HG03060 (cell line): ENCODE data around the gene SEMA7A.
"Not testable (repeated sequence)": the region's sequence is repeated elsewhere in the genome, so short reads cannot be mapped to it uniquely, and the experiment has no call there.

Source experiments
- ATAC-seq: cut with Tn5 transposase; IDR thresholded peaks from one replicate; pipeline ENCODE4 v1.9.1; 2021; ENCODE audit warnings: low read depth, moderate number of reproducible peaks; ENCODE audit not compliant: unreplicated experiment

SEMA7A gene

GRCh38 chr15:74377831-74378766, 55.7 kb downstream of the SEMA7A start:
- ATAC-seq = no peak

- ATAC-seq = no peak
Observed at GRCh38 chr15:74376825-74377581, 56.8 kb downstream of the SEMA7A start.

DNA sequence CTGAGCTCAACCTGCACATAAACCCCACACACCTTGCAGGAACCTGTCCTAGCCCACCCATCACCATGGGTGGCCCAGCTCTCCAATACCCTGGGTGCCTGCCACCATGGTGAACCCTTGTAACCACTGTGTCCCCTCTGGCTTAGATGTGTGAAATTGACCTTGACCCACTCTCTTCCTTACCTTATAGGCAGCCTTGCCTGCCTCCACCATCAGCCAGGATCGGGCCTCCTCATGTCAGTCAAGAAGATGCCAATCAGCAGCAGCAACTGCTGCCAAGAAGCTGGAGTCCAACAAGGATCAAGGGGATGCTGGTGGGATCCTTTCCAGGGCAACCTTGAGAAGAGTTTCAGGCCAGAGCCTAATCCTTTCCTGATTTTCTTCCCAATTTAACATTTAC, 57.5 kb downstream of the SEMA7A start:
- ATAC-seq = no peak

- no peak for ATAC-seq
Observed at GRCh38 chr15:74375303-74375693, 58.5 kb downstream of the SEMA7A start.

GRCh38 chr15:74374648-74375302, 59.0 kb downstream of the SEMA7A start:
- ATAC-seq = no peak

DNA sequence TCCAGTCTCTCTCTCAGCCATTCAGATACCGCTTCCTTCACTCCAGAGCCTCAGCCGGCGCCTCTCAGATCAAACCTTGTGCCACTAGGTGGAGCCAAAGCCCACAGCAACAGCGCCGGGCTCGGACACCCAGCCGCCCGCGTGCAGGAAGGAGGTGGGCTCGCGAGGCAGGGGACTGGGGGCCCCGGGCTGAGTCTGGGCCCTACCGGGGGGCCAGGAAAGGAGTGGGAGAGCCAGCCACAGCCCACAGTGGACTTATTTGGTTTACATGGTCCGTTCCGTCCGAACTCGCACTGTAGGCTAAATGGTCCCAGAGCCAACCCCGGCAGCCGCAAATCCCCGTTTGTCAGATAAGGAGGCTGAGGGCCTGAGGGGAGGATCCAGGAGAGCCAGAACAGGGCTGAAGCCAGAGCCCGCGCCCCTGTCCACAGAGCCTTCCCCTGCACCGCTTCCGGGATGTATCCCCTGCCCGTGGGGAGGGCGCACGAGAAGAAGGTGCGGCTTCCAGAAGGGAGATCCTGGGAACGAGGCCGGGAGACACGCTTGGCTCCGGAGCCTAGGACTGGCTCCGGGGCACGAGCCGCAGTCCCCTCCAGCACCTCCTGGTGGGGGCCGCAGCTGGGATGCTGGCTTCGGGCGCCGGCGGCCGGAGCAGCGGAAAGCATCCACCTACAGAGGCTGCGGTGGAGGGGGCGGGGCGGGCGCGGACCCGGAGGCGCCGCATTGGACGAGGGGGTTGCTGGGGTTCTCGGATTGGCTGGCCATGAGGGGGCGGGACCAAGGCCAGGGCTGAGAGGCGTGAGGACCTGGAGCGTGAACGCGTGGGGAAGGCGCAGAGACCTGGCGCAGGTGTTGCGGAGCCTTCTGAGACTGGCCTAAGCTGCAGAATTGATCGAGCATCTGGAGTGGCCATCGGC, 59.8 kb downstream of the SEMA7A start:
- no peak for ATAC-seq

DNA sequence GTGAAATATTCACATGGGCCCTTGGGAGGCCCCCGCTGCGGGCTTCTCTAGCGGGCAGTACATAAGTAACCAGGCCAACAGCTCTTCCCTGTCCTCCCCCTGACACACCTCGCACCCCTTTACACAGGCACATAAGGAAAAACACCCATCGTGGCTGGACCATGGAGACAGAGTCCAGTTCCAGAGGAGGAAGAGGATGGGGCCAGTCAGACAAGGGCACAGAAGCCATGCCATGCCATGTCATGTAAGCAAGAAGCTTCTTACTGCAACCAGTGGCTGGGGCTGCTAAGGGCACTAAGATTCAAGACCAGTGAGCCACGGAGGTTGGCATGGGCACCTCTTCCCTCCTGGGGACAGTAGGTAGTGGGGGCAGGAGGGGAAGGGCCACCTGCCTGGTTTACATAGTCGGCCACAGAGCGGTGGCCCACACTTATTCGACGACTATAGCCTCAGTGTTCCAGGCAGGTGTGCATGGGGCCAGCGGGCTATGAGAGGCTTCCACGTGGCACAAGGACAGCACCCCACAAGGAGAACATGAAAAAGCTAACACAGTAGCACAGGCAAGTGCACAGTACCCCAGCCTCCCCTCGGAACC, 60.6 kb downstream of the SEMA7A start:
- no peak for ATAC-seq

GRCh38 chr15:74370471-74370870, 63.3 kb downstream of the SEMA7A start:
- no peak for ATAC-seq

DNA sequence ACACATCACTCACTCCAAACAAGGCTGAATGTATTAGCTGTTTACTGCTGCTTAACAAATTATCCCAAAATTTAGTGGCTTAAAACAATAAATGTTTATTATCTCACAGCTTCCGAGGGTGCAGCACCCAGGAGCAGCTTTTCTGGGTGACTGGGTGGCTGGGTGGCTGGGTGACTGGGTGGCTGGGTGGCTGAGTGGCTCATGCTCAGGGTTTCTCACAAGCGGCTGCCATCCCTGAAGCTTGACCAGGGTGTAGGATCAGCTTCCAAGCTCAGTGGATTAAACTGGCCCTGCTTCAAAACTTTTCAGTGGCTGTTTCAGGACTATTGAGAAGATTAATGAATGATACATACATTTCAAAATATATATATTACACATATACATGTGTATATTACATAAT, 64.0 kb downstream of the SEMA7A start:
- no peak for ATAC-seq

- no peak for ATAC-seq
Observed at GRCh38 chr15:74369084-74369745, 64.5 kb downstream of the SEMA7A start.

DNA sequence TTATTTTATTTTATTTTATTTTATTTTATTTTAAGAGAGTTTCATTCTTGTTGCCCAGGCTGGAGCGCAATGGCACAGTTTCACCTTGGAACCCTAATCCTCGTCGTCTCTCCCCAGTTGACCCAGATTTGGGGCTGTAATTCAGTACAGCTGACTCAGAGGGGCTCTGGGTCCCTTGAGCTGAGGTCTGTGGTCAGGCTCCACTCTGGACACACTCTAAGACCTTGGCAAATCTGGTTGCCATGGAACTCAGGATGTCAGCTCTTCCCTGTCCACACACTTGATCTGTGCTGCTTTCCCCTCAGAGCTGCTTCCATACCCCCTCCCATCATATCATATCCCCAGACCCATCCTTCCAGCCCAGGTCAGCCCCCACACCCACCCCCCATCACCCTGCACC, 65.6 kb downstream of the SEMA7A start:
- no peak for ATAC-seq

DNA sequence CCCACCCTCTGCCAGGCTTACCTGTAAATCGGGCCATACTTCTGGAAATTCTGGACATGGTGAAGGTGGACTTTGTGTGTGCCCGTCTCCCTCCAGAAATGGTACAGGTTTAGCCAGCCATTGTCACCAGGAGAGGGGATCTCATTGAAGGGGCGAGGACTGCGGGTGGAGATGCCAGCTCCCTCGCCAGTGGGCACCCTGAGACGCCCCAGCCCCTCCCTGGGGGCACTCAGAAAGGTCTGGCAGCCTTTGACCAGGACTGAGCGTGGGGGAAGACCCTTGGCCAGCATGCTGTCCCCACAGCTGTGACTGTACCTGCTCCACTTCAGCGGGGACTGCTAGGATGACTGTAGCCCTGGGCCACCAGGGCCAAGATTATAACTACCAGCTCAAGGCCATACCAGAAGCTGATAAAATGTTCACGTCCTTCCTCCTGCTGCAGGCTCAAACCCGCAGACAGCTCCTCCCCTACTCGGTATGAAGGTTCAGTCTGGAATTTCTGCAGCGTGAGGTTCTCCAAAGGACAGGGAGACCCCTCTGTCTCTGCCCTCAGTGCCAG, 66.4 kb downstream of the SEMA7A start, which contains the start of gene CYP11A1:
TSS of gene CYP11A1 (minus strand) at position 351 of the 559 bp plus-strand sequence. CDS start at position 290, 61 bp downstream.
- no peak for ATAC-seq

DNA sequence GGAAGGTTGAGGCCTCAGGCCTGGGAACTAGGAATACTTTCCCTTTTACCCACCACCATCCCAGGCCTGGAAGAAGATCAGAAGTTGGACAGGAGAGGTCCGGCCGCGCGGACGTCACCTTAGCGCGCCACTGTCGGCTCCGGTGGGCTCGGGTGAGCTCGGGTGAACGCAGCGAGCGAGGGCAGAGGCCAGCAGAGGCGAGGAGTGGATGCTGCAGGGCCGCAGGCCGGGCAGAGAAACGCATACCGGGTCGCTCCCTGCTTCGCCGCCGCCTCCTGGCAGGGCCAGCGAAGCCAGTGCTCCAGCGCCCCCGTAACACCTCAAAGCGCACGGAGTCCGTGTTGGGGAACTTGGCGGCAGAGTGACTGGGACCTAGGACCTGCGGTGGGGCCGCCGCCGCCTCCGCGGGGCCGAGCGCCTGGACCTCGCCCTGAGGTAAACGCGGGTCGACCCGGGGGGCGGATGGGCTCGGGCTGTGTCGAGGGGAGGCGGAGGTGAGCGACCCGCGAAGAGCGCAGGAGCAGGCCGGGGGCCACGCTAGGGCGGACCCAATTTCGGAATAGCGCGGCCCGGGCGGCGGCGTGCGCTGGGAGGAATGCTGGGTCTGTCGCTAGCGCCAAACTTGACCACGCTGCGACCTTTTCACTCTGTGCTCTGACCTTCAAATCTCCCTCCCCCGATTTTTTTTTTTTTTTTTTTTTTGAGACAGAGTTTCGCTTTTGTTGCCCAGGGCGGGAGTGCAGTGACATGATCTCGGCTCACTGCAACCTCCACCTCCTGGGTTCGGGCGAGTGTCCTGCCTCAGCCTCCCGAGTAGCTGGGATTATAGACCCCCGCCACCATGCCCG, 67.9 kb downstream of the SEMA7A start:
- no peak for ATAC-seq

- ATAC-seq = no peak
Observed at GRCh38 chr15:74364936-74365597, 68.7 kb downstream of the SEMA7A start.

GRCh38 chr15:74362482-74362881, 71.3 kb downstream of the SEMA7A start:
- no peak for ATAC-seq

DNA sequence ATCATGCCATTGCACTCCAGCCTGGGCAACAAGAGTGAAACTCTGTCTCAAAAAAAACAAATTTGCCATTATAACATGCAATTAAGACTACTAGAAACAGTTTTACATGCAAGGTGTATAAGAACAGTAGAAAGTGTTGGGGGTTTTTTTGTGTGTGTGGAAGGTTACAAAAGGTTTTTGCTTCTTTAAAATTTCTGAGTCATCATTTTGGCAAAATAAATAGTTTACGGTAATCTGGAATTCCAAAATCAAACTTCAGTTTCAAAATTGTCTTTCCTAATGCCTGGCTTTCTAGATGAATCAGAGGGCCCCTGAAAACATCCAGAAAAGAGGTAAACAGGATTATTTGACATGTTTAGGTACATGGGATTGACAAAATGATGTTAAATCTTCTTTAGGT, 72.9 kb downstream of the SEMA7A start:
- not testable (repeated sequence) for ATAC-seq

DNA sequence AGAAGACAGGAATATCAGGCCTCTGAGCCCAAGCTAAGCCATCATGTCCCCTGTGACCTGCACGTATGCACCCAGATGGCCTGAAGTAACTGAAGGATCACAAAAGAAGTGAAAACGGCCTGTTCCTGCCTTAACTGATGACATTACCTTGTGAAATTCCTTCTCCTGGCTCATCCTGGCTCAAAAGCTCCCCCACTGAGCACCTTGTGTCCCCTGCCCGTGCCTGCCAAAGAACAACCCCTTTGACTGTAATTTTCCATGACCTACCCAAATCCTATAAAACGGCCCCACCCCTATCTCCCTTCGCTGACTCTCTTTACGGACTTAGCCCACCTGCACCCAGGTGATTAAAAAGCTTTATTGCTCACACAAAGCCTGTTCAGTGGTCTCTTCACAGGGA, 74.4 kb downstream of the SEMA7A start:
- not testable (repeated sequence) for ATAC-seq
